Activated effector memory CD4-positive, alpha-beta T cell treated with Interleukin-2 at 50 U/mL for 16 hours (primary cell): Measurements from ENCODE around the gene KLHL25.
"Not testable (repeated sequence)": the region's sequence is repeated elsewhere in the genome, so short reads cannot be mapped to it uniquely, and the experiment has no call there.

ENCODE experiments used
- DNase-seq: peaks from one replicate; pipeline ENCODE4 v3.0.0-alpha.2; 2020

The KLHL25 gene

GRCh38 chr15:85800478-85801123 is 5.9 kb upstream of the KLHL25 start:
- no peak for DNase-seq

GRCh38 chr15:85796371-85796770 is 1.6 kb upstream of the KLHL25 start:
- DNase-seq, result not testable (repeated sequence)

GRCh38 chr15:85795337-85796305 is 896 bp upstream of the KLHL25 start:
- DNase-seq, result no peak

- peak; percentile 36 for DNase-seq
Observed at GRCh38 chr15:85793641-85794597, 806 bp downstream of the KLHL25 start.

- no peak for DNase-seq
Observed at GRCh38 chr15:85792912-85793590, 1.7 kb downstream of the KLHL25 start.

- DNase-seq, result no peak
Observed at GRCh38 chr15:85792102-85792731, 2.5 kb downstream of the KLHL25 start.

- DNase-seq, result no peak
Observed at GRCh38 chr15:85789496-85789875, 5.2 kb downstream of the KLHL25 start.

GRCh38 chr15:85788771-85789495 is 5.8 kb downstream of the KLHL25 start:
- no peak for DNase-seq

GRCh38 chr15:85786781-85787114 is 8.0 kb downstream of the KLHL25 start:
- no peak for DNase-seq

GRCh38 chr15:85785887-85786780 is 8.6 kb downstream of the KLHL25 start:
- peak; percentile 6 for DNase-seq

- DNase-seq, result no peak
Observed at GRCh38 chr15:85782064-85782463, 12.7 kb downstream of the KLHL25 start.

GRCh38 chr15:85781099-85781498 is 13.6 kb downstream of the KLHL25 start:
- no peak for DNase-seq

GRCh38 chr15:85780225-85780985 is 14.3 kb downstream of the KLHL25 start:
- DNase-seq, result no peak

GRCh38 chr15:85779249-85779648 is 15.5 kb downstream of the KLHL25 start:
- DNase-seq, result no peak

GRCh38 chr15:85778107-85778776 is 16.5 kb downstream of the KLHL25 start:
- DNase-seq, result no peak

- no peak for DNase-seq
Observed at GRCh38 chr15:85777250-85778106, 17.2 kb downstream of the KLHL25 start.

GRCh38 chr15:85773970-85774369 is 20.8 kb downstream of the KLHL25 start:
- DNase-seq, result no peak

GRCh38 chr15:85773249-85773648 is 21.5 kb downstream of the KLHL25 start:
- no peak for DNase-seq
